GM23248 (cell line): Measurements from ENCODE around the gene LUZP2.

ENCODE experiments used
- EZH2 ChIP-seq: fragments of 200-600 bp; sonication (generic); IDR thresholded peaks from 2 replicates; pipeline ENCODE4 v1.6.1; 2018; ENCODE audit warnings: antibody characterized with exemption, mild to moderate bottlenecking; ENCODE audit not compliant: insufficient read depth, poor library complexity, severe bottlenecking
- EZH2phosphoT487 ChIP-seq: fragments of 200-600 bp; sonication (generic); IDR thresholded peaks from 2 replicates; pipeline ENCODE4 v1.6.1; 2018; ENCODE audit warnings: antibody characterized with exemption, moderate library complexity, mild to moderate bottlenecking, low read depth; ENCODE audit not compliant: insufficient read depth

- TF ChIP-seq EZH2 (no peak), EZH2phosphoT487 (no peak)
Measured at GRCh38 chr11:24944891-24945290, 448.0 kb downstream of the LUZP2 start.
